HG02763 (cell line): ENCODE measurements around the gene SLC6A11.

Experiments used
- ATAC-seq: cut with Tn5 transposase; IDR thresholded peaks from one replicate; pipeline ENCODE4 v1.9.1; 2021; ENCODE audit warnings: mild to moderate bottlenecking, moderate library complexity; ENCODE audit not compliant: unreplicated experiment

The SLC6A11 gene

DNA sequence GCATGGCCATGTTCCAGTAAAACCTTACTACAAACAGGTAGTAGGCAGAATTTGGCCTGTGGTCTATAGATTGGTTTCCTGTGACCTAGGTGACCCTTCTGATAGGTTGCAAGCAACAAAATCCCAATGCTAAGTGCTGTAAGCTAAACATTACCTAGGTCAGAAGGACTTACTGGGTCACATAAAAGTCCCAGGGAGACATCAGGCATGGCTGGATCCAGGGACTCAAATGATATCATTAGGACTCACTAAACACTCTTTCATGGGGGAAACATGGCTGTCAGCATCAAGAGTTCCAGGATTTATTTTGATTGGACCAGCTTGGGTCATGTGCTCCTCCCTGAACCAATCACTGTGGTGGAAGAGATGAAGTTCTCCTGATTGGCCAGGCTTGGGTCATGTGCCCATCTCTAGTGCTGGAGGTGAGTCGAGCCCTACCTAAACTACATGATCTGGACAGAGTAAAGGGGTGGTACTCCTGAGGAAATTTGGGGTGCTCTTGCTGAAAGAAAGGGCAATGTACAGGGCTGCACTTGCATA is 159.7 kb downstream of the SLC6A11 start:
- no peak for ATAC-seq

GRCh38 chr3:10976770-10977169 is 160.7 kb downstream of the SLC6A11 start:
- ATAC-seq, result no peak

DNA sequence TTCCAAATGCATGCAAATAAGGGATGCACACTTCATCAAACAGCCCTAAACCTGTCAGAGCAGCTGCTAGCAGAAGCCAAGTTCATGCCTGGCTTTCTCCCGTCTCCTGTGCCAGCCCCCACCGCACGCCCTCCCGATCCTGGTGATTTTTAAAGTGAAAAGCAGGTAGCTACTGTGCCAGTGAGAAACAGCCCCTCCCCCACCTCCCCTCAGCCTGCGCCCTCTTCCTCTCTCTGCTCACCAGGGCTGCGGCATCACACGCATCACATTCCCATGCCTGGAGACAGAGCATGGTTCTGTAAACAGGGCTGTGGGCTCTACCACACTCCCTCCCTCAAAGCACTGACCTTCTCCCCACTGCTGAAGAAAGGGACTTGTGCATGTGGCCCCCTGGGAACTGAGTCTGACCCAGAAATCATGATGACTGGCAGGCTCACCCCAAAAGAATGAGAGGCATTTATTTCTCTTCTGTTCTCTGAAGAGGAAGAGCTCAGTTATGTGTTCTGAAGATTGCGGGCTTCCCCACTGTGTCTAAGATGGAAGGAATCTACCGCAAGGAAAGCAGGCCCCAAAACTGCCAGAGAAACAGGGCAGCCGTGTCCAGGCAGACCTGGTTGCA is 162.0 kb downstream of the SLC6A11 start:
- no peak for ATAC-seq

GRCh38 chr3:10978956-10979355 is 162.9 kb downstream of the SLC6A11 start:
- no peak for ATAC-seq

GRCh38 chr3:10980312-10980711 is 164.3 kb downstream of the SLC6A11 start:
- ATAC-seq, result no peak

- ATAC-seq, result no peak
These were observed 165.0 kb downstream of the SLC6A11 start for GRCh38 chr3:10981031-10981430.

- ATAC-seq, result no peak
These were observed 165.9 kb downstream of the SLC6A11 start for GRCh38 chr3:10981961-10982360.

DNA sequence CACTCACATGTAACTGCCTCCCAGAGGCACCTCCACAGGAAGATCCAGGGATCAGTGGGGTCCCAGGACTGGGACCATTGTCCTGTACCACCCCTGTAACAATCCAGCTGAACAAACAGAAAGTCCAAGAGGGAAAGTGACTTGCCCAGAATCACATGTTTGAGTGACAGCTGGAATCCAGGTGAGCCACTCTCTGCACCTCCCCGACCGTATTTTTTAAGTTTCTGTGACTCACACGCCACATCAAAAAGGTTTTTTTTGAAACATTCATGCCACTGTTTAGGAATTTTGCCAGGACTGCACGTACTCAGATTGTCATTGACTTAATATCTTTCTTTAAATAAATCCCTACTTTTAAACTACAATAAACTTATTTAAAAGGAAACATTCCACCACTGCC is 166.8 kb downstream of the SLC6A11 start:
- no peak for ATAC-seq

DNA sequence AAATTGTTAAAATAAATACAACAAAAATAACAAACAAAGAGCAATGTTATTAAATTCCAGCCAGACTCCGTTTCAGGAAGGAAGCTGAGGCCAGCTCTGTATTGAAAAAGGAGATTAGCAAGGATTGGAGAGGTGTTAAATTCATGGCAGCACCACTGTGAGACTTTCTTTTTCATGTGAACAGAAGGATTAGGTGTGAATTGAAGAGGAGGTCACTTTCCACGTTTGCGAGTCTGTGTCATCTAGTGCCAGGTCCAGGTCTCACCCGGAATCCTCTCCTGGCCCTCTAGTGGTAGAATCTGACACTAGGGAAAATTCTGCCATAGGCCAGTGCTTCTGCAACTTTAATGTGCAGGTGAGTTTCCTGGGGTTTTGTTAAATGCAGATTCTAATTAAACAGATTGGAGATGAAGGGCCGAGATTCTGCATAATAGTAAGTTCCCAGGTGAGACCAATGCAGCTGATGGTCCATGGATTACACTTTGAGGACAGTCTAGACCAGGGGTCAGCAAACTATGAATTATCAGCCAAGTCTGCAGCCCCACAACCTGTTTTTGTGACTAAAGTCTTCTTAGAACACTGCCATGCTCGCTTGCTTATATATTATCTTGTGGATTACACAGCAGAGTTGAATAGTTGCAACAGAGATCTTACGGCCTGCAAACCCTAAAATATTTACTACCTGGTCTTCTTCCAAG is 167.3 kb downstream of the SLC6A11 start:
- no peak for ATAC-seq

- no peak for ATAC-seq
These were observed 168.4 kb downstream of the SLC6A11 start for GRCh38 chr3:10984371-10984896.

DNA sequence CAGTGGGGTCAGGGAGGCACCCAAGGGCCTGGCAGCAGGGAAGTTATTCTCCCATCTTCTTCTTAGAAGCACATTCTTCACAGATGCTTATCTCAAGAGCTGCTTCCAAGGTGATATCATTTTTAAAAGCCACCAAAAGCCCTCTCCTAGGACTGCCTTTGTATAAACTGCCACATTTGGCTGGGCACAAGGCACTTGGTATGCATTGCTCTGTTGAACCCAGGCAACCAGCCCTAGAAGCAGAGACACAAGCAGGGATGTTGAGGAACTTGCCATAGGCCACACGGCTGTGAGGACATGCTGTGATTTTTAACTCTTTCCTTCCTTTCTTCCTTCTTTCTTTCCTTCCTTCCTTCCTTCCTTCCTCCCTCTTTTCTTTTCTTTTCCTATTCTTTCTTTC is 169.2 kb downstream of the SLC6A11 start:
- no peak for ATAC-seq

- no peak for ATAC-seq
These were observed 170.6 kb downstream of the SLC6A11 start for GRCh38 chr3:10986592-10986991.

DNA sequence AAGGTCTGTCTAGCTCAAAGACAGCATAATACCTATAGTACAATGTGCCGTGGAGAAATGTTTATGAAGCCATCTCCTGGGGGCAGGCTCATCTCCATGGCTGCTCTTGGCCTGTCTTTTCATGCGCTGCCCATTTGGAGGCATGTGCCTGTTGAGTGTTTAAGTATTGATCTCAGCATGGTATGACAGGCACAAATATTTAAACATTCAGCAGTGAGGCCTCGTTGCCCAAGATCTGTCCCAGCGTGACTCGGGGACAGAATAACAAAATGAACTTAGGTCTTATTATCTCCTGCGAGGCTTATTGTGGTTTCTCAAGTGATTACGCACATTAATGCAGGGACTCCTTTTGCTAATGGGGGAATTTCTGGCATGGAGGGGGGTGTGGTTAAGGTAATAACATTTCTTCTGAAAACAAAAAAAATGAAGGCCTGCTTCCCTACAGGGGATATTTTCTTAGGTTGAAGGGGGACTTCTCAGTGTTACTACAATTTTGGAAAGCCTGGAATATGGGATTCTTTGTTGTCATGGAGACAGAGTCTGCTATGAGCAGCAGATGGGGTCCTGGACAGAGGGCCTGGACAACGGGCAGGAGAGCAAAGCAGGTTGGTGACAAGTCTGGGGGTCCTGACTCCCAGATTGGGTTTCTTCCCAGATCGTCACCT is 172.1 kb downstream of the SLC6A11 start:
- no peak for ATAC-seq

- no peak for ATAC-seq
These were observed 173.0 kb downstream of the SLC6A11 start for GRCh38 chr3:10988991-10989484.
